Stimulated activated CD8-positive, alpha-beta memory T cell treated with anti-CD3 and anti-CD28 coated beads, Interleukin-2, amount 100 ng/mL, for 48 hours (primary cell): ENCODE measurements around the gene USE1.
"Not testable (repeated sequence)": the region's sequence is repeated elsewhere in the genome, so short reads cannot be mapped to it uniquely, and the experiment has no call there.

ENCODE experiments used
- DNase-seq, 2 donors: peaks; one replicate each; pipeline ENCODE4 v3.0.0-alpha.2; 2020; ENCODE audit warnings: low read depth in 2 of 2

The USE1 gene, protein sequence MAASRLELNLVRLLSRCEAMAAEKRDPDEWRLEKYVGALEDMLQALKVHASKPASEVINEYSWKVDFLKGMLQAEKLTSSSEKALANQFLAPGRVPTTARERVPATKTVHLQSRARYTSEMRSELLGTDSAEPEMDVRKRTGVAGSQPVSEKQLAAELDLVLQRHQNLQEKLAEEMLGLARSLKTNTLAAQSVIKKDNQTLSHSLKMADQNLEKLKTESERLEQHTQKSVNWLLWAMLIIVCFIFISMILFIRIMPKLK

GRCh38 chr19:17215127-17215971, at the start of gene USE1:
USE1 (plus strand) TSS chr19:17215357; CDS start chr19:17215406, 49 bp downstream.
- peak; percentile 70 to 72 for DNase-seq

DNA sequence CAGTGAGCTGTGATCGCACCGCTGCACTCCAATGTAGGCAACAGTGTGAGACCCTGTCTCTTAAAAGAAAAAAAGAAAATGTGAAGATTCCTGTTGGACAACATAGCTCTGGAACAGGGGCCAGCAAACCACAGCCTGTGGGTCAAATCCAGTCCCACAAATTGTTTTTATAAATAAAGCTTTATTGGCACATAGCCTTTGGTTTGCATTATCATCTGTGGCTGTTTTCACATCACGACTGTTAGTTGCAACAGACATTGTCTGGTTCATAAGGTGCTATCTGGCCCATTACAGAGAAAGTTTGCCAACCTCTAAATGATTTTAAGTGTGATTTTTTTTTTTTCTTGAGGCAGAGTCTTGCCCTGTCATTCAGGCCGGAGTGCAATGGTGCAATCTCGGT, 49.4 kb upstream of the USE1 start:
- no peak for DNase-seq

DNA sequence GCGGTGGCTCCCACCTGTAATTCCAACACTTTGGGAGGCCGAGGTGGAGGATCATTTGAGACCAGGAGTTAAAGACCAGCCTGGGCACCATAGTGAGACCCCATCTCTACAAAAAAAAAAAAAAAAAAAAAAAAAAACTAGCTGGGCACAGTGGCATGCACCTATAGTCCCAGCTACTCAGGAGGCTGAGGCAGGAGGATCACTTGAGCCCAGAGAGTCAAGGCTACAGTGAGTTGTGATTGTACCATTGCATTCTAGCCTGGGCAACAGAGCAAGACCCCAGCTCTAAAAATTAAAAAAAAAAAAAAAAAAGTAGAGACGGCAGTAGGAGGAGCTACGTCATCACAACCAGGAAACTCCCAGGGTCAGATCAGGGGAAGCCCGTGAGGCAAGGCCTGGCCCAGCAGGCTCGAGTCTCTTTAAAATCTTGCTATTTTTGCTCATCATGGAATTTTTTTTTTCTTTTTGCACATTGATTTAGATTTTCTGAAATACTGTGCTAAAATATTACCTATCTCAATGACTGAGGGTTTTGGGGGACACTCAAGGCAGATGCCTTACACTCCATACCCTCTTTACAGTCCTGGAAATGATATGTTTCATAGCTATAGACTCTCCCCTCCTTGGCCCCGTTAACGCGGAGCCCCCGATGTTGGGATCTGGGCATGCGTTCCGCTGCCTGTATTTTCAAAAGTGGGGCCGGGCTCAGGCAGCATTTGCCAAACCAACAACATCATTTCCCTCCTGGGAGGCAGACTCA, 44.4 kb upstream of the USE1 start:
- no peak for DNase-seq

DNA sequence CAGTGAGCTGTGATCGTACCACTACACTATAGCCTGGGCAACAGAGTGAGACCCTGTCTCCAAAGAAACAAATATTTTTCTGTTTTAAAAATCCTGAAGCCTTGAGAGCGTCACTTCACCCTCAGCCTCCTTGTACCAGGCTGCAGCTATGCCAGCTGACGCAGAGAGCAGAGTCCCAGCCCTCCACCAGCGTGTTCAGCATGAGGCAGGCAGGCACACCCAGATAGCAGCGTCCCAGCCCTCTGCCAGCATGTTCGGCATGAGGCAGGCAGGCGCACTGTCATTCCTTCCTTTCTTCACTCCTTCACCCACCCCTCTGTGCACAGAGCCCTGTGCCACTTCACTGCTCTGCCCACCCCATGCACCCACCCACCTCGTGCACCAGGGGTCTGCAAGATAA, 43.3 kb upstream of the USE1 start:
- no peak for DNase-seq

- no peak for DNase-seq
Observed at GRCh38 chr19:17172624-17173345, 42.4 kb upstream of the USE1 start.

GRCh38 chr19:17178291-17178690, 36.9 kb upstream of the USE1 start:
- DNase-seq: no peak

GRCh38 chr19:17180997-17181702, 34.0 kb upstream of the USE1 start:
- no peak for DNase-seq

- peak in 1 of 2 donors; percentile 7 for DNase-seq
Observed at GRCh38 chr19:17183271-17183761, 31.8 kb upstream of the USE1 start.

DNA sequence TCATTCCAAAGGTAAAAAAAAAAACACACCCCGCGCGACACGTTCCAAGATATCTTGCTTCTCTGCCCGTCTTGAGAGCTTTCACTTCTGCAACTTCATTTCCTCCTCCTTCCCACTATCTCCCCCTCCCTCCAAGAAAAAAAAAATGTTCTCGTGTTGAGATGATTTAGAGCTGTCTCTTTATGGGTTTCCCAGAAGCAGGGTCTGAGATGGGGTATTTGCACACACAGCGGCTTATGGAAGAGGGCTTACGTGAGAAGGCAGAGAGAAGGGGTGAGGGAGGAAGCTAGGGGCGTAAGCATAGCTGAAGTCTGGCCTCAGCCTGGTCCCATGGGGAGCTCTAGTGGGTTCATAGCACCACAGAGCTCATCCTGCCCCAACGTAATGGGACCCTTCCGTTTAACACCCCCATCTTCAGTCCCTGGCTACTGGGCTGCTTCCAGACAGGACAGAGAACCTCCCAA, 31.3 kb upstream of the USE1 start:
- DNase-seq: no peak

DNA sequence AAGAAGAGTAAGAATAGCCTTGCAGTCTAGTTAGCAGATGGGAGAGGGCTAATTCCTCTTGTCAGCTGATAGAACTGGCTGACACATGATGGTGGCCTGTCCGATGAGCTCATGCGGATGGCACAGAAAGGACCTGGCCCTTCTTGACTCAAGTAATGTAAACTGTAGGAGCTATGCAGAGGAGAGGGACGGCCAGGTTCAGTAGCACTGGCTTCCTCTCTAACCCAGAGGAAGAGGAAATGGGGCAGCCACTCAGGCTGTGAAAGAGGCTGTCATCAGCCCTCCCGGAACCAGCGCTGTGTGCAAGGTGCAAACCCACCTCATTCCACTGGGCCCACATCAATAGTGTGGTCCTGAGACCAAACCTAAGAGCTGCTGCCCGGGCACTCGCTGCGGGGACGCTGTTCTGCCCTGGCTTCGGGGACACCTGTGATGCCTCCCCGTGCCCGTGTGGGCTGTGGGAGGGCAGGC, 30.8 kb upstream of the USE1 start:
- DNase-seq: peak in 1 of 2 donors; percentile 20

DNA sequence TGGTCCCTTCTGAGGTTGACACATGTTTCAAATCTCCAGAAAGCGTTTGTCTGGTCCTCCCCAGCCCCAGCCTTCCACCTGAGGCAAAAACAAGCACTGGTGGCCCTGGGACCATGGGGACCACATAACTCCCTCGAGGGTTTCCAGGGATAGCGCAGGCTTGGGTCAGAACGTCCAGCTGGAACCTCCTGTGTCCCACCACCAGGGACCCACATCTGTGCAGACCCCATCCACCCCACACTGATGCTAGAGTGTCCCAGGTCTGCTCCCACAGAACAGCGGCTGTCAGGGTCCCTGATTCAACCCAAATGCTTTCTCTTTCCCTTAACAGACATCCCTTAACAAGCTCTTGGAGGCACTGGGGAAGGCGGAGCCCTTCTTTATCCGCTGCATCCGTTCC, 29.6 kb upstream of the USE1 start:
- DNase-seq: no peak

GRCh38 chr19:17191736-17192135, 23.4 kb upstream of the USE1 start:
- not testable (repeated sequence) for DNase-seq

DNA sequence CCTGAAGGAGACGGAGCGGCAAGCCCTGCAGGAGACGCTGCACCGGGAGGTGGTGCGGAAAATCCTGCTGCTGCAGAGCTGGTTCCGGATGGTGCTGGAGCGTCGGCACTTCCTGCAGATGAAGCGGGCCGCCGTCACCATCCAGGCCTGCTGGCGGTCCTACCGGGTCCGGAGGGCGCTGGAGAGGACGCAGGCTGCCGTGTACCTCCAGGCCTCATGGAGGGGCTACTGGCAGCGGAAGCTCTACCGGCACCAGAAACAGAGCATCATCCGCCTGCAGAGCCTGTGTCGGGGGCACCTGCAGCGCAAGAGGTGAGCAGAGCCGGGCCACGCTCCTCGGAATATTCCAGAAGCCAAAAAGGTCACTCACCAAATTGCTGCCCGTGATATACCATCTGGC, 22.4 kb upstream of the USE1 start:
- no peak for DNase-seq

GRCh38 chr19:17194608-17195007, 20.5 kb upstream of the USE1 start:
- no peak for DNase-seq

- DNase-seq: no peak
Observed at GRCh38 chr19:17195106-17195505, 20.1 kb upstream of the USE1 start.

- DNase-seq: no peak
Observed at GRCh38 chr19:17196610-17197009, 18.5 kb upstream of the USE1 start.

DNA sequence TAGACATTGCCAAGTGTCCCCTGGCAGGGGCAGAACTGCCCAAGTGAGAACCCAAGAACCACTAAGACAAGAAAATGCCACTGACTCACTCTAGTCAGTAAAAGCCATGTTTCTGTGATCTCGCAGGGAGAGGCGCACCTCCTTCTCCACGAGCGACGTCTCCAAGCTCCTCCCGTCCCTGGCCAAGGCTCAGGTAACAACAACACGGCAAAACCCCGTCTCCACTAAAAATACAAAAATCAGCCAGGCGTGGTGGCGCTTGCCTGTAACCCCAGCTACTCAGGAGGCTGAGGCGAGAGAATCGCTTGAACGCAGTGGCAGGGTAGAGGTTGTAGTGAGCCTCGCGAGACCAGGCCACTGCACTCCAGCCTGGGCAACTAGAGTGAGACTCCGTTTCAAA, 17.5 kb upstream of the USE1 start:
- no peak for DNase-seq

GRCh38 chr19:17200408-17201079, 14.6 kb upstream of the USE1 start:
- no peak for DNase-seq

DNA sequence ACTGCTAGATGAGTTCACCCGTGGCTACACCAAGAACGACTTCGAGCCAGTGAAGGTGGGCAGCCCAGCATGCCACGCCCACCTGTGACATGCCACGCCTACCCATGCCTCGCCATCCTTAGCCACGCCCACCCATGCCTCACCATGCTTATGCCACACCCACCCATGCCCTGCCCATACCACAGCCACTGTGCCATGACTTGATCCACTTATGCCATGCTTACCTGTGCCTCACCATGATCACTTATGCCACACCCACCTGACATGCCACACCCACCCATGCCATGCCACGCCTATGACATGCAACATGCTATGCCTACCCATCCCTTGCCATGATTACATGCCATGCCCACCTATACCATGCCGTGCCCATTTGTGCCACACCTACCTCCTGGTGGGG, 12.9 kb upstream of the USE1 start:
- no peak for DNase-seq

GRCh38 chr19:17202713-17203112, 12.4 kb upstream of the USE1 start:
- no peak for DNase-seq
